Osteoblast (primary cell): ENCODE data around the gene FCF1. TPM values are rescaled to one million over a fixed set of nuclear protein-coding genes. Genes with fewer than 3 reads are reported as not detected.

Experiments used
- DNase-seq: peaks from one replicate; pipeline ENCODE4 v3.0.0; 2011; ENCODE audit warnings: low spot score, mixed read lengths; ENCODE audit not compliant: insufficient read length; ENCODE audit errors: missing footprints
- H2AFZ ChIP-seq: 2 replicates; pipeline ENCODE4 v1.6.0; 2011; ENCODE audit warnings: mild to moderate bottlenecking, low read length
- H3K27ac ChIP-seq: 2 replicates; pipeline ENCODE4 v1.5.1; 2011; ENCODE audit warnings: mild to moderate bottlenecking, low read depth, low read length, moderate library complexity
- H3K27me3 ChIP-seq: 2 replicates; pipeline ENCODE4 v1.6.0; 2012; ENCODE audit warnings: mild to moderate bottlenecking, control low read depth, inconsistent platforms, low read length, moderate library complexity; ENCODE audit not compliant: insufficient read depth
- H3K36me3 ChIP-seq: 2 replicates; pipeline ENCODE4 v1.5.1; 2011; ENCODE audit warnings: mild to moderate bottlenecking, low read length, control low read depth, moderate library complexity; ENCODE audit not compliant: insufficient read depth
- H3K4me1 ChIP-seq: 2 replicates; pipeline ENCODE4 v1.5.1; 2011; ENCODE audit warnings: mild to moderate bottlenecking, low read length, control low read depth, moderate library complexity; ENCODE audit not compliant: insufficient read depth
- H3K4me2 ChIP-seq: 2 replicates; pipeline ENCODE4 v1.6.0; 2011; ENCODE audit warnings: mild to moderate bottlenecking, low read length; ENCODE audit not compliant: insufficient read depth
- H3K4me3 ChIP-seq: fragments of 200-600 bp; sonication (generic); 3 replicates; pipeline ENCODE4 v1.5.1; 2012; ENCODE audit warnings: mild to moderate bottlenecking, low read length, inconsistent platforms; ENCODE audit not compliant: insufficient read depth
- H3K79me2 ChIP-seq: 2 replicates; pipeline ENCODE4 v1.6.0; 2012; ENCODE audit warnings: mild to moderate bottlenecking, low read length, control low read depth, inconsistent platforms; ENCODE audit not compliant: insufficient read depth
- H3K9me3 ChIP-seq: 2 replicates; pipeline ENCODE4 v1.5.1; 2011; ENCODE audit warnings: low read depth, low read length, control low read depth
- H4K20me1 ChIP-seq: 2 replicates; pipeline ENCODE4 v1.6.0; 2012; ENCODE audit warnings: mild to moderate bottlenecking, low read length, control low read depth; ENCODE audit not compliant: insufficient read depth
- total RNA-seq: library from RNA; depleted of rRNA; stranded (reverse); fragments of >200 nt; gene quantifications from 2 replicates; pipeline ENCODE4 v1.2.3, GENCODE V29; 2012
- TF ChIP-seq, protein P1 (sequence below): IDR thresholded peaks from 2 replicates; pipeline ENCODE4 v1.5.1; 2011; ENCODE audit warnings: mild to moderate bottlenecking, low read depth, low read length, moderate library complexity; ENCODE audit errors: extremely low read depth

Gene FCF1
- total RNA-seq, 1 donor = 35.1 TPM

DNA sequence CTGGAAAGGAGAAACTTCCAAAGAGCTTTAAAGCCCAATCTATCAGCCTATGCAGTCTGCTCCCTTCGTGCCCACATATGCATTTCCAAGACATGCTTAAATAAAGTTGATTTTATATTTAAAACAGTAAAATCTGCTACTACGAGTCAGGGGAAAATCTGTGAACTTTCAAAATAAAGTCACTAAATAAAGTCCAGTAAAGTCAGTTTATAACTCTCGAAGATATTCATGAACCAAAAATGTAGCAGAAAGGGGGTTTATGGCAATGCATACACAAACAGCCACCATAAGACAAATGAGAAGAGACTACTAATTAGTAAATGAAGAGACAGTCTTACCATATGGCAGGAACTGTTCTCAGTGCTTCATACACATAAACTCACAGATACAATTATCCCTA lies 19.8 kb upstream of the FCF1 start:
- Histone ChIP-seq H3K4me1 (peaks cover 14% of the 10 kb centered on the region), H3K79me2 (peaks cover 65% of the 10 kb centered on the region), H3K27me3 (no peaks in the 10 kb centered on the region), H3K4me3 (no peak overlapping the region), H3K27ac (no peak overlapping the region), H3K4me2 (no peak overlapping the region), H3K9me3 (no peaks in the 10 kb centered on the region), H4K20me1 (peaks cover 24% of the 10 kb centered on the region), H3K36me3 (peaks cover 30% of the 10 kb centered on the region), H2AFZ (no peak overlapping the region)
- TF ChIP-seq, protein P1, sequence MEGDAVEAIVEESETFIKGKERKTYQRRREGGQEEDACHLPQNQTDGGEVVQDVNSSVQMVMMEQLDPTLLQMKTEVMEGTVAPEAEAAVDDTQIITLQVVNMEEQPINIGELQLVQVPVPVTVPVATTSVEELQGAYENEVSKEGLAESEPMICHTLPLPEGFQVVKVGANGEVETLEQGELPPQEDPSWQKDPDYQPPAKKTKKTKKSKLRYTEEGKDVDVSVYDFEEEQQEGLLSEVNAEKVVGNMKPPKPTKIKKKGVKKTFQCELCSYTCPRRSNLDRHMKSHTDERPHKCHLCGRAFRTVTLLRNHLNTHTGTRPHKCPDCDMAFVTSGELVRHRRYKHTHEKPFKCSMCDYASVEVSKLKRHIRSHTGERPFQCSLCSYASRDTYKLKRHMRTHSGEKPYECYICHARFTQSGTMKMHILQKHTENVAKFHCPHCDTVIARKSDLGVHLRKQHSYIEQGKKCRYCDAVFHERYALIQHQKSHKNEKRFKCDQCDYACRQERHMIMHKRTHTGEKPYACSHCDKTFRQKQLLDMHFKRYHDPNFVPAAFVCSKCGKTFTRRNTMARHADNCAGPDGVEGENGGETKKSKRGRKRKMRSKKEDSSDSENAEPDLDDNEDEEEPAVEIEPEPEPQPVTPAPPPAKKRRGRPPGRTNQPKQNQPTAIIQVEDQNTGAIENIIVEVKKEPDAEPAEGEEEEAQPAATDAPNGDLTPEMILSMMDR = no peak
- DNase-seq = no peak

DNA sequence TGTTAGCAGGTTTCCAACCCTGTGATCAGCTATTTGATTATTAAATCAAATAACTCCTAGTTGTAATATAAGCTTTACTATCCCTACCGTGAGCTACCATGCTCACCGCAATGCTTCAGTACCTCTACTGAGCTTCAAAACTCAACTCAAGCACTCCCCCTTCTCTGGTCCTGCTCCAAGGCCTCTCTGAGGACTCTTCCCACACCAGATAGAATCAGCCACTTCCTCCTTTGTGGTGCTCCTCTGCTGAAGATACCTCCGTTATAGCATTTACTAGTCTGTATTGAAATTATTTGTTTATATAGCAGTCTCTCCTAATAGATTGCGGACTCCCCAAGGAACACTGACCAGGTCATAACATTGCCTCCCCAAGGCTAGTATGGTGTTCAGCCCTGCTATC lies 17.5 kb upstream of the FCF1 start:
- H3K4me3 ChIP-seq = no peak overlapping the region
- no peak overlapping the region for H3K27ac ChIP-seq
- H2AFZ ChIP-seq = no peak overlapping the region
- peaks cover 83% of the 10 kb centered on the region for H3K79me2 ChIP-seq
- H3K4me1 ChIP-seq = peaks cover 17% of the 10 kb centered on the region
- peaks cover 34% of the 10 kb centered on the region for H4K20me1 ChIP-seq
- H3K4me2 ChIP-seq = no peak overlapping the region
- no peak for DNase-seq
- no peaks in the 10 kb centered on the region for H3K27me3 ChIP-seq
- TF ChIP-seq, protein P1 = no peak
- peaks cover 16% of the 10 kb centered on the region for H3K36me3 ChIP-seq
- H3K9me3 ChIP-seq = no peaks in the 10 kb centered on the region

DNA sequence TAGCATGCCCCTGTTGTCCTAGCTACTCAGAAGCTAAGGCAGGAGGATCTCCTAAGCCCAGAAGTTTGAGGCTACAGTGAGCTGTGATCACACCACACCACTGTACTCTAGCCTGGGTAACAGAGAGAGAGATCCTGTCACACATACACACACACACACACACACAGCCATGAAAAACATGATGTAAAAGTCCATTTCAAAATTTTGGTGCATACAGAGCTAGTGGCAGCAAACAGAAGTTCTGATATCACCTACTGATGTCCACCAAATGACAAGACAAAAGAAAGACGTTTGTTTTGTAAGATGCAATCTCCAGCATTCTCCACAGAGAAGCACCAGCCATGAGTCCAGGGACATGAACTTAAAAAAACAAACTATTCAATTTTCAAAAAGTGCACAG lies 15.9 kb upstream of the FCF1 start:
- TF ChIP-seq, protein P1 = no peak
- peak overlapping the region; percentile 53 for H3K4me2 ChIP-seq

DNA sequence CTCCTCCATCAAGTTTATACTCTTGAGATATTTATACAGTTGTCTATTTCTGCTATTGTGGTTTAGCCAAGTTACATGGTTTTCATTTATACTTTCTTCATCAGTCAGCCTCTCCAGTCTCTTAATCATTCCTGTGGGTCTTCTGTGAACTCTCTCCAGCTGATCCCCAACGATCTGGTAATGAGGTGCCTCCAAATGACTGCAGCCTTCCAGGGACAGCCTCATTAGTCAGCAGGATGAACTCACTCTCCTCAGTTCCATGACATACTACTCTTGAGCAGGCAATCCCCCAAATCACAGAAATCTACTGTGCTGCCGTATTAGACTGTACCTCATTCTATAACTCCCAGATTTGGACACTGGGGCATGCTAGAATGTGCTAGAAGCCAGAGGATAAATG lies 15.4 kb upstream of the FCF1 start:
- H3K36me3 ChIP-seq = no peaks in the 10 kb centered on the region
- peak overlapping the region; percentile 53 for H3K4me2 ChIP-seq
- peaks cover 41% of the 10 kb centered on the region for H4K20me1 ChIP-seq
- H3K27ac ChIP-seq = peak overlapping the region; percentile 57
- no peaks in the 10 kb centered on the region for H3K9me3 ChIP-seq
- H2AFZ ChIP-seq = no peak overlapping the region
- H3K27me3 ChIP-seq = no peaks in the 10 kb centered on the region
- peaks cover 17% of the 10 kb centered on the region for H3K4me1 ChIP-seq
- TF ChIP-seq, protein P1 = no peak
- peaks cover 93% of the 10 kb centered on the region for H3K79me2 ChIP-seq
- H3K4me3 ChIP-seq = no peak overlapping the region
- peak; percentile 76 for DNase-seq

More for the DNA sequence above, 15.9 kb upstream of the FCF1 start:
- Histone ChIP-seq H3K27me3 (no peaks in the 10 kb centered on the region), H3K9me3 (no peaks in the 10 kb centered on the region), H3K27ac (peak overlapping the region; percentile 57), H3K4me3 (no peak overlapping the region), H3K79me2 (peaks cover 93% of the 10 kb centered on the region), H3K36me3 (peaks cover under 1% of the 10 kb centered on the region), H3K4me1 (peaks cover 17% of the 10 kb centered on the region), H2AFZ (no peak overlapping the region), H4K20me1 (peaks cover 38% of the 10 kb centered on the region)
- peak; percentile 19 for DNase-seq
